Frontal cortex (tissue), 4 donors: ENCODE results near the gene LRRC61. TPM values are rescaled to one million over a fixed set of nuclear protein-coding genes. Genes with fewer than 3 reads are reported as not detected.
A peak's percentile ranks its signal among the peaks of the same experiment; 100 is the strongest.

Experiments
- DNase-seq, 2 donors: peaks; one replicate each; pipeline ENCODE4 v3.0.0; 2012; ENCODE audit warnings: low spot score in 2 of 2
- FAIRE-seq: peaks from 2 replicates; lab custom pipeline; 2012; peaks lifted over from hg19 to GRCh38; lab: Jason Lieb, UNC
- total RNA-seq: library from RNA; depleted of rRNA; stranded (reverse); fragments of >200 nt; gene quantifications from one replicate; pipeline ENCODE4 v1.2.3, GENCODE V29; 2014
- donor health status: control.
- donor health status: control.
- donor health status: control.

The LRRC61 gene
- total RNA-seq, 1 donor from 2014 or later = 13.5 TPM

DNA sequence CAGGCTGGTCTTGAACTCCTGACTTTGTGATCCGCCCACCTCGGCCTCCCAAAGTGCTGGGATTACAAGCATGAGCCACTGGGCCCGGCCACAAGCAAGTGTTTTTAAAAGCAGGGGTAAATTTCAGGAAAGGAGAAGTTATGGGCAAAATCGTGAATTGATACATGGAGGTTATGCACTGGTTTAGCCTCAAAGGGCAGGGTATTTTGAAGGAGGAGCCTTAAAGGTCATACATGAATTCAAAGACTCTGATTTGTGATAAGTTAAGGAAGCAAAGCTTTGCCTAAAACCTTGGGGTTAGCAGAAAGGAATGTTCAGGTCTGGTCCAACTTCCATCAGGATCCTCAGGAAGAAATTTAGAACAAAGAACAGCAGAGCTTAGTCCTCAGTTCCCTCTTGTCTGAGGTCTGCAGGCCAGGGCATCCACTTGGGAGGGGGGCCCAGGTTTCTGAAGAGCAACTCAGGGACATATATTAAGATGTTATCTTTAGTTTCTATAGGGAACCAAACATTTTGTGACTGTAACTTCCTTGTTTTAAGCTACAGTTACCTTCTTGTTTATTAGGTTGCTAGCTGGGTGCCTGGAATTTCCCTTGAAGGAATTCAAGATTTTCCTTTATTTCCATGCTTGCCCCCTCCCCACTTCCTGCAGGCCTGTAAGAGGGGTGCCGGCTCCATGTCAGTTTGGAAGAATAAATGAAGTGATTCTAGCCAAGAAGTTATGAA, 42.7 kb downstream of the LRRC61 start:
- FAIRE-seq (no peak), DNase-seq (no peak)

DNA sequence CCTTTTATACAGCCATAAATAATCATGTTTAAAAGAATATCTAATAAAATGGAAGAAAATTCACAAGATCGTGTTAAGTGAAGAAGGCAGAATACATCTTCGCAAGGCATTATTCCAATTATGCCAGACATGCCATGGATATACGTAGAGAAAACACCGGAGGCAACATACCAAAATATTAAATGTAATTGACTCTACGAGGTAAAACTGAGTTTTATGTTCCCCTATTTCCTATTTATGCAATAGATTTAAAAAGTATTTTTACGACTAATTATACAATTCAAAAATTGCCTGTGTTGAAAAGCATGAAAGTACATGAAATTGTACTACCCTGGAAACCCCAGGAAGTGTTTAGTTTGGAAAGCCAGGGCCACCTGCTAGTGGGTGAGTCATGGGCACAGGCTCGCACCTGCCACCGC, 44.5 kb downstream of the LRRC61 start:
- FAIRE-seq (no peak), DNase-seq (no peak)

GRCh38 chr7:150368096-150368883, 45.1 kb downstream of the LRRC61 start, which contains the start of gene REPIN1:
Gene REPIN1 (plus strand): TSS chr7:150368822. CDS start chr7:150369712, 890 bp downstream.
- peak; percentile 91 to 96 for DNase-seq
- no peak for FAIRE-seq

GRCh38 chr7:150368884-150369747, 46.0 kb downstream of the LRRC61 start:
- DNase-seq (peak; percentile 68 to 72), FAIRE-seq (no peak)

DNA sequence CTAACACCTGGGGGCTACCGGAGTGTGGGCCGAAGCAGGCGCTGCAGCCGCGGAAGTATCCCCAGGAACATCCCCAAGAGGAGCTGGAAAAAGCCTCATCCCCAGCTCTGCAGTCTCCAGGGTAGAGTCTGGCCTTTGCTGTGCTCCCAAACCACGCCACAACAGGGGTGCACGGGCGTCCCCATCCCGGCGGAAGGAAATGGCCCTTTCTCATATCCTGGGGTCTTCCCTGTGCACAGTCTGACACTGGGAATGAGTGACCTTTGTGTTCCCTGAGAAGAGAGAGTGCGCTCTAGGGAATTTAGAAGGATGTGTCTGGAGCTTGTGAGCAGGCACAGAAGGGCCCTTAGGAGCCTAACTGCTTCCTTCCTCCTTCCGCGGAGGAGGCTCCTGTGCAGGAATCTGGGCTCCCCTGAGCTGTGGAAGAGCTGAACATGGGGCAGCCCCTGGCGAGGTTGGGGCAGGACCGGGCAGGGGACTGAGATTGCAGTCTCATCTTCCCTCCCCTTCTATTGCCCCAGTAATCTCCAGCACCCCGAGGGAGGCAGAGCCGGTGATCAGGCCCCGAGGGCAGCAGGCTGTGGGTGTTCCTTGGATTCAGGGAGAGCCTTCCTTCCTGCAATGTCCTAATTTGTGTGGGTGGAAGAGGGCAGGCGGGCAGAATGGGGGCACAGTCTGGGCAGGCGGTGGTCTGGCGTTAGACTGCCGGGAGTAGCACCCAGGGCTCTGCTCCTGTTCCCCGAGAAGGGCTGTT, 46.8 kb downstream of the LRRC61 start:
- FAIRE-seq (no peak), DNase-seq (no peak)

- FAIRE-seq = no peak
Measured at GRCh38 chr7:150370612-150371071, 47.5 kb downstream of the LRRC61 start.

GRCh38 chr7:150371131-150371995, 48.2 kb downstream of the LRRC61 start:
- FAIRE-seq (no peak), DNase-seq (no peak)

More at GRCh38 chr7:150370612-150371071, 47.5 kb downstream of the LRRC61 start:
- DNase-seq = no peak

- no peak for FAIRE-seq
- no peak for DNase-seq
Measured at GRCh38 chr7:150371996-150372270, 48.8 kb downstream of the LRRC61 start.

- FAIRE-seq = no peak
- no peak for DNase-seq
Measured at GRCh38 chr7:150372271-150373048, 49.3 kb downstream of the LRRC61 start.

DNA sequence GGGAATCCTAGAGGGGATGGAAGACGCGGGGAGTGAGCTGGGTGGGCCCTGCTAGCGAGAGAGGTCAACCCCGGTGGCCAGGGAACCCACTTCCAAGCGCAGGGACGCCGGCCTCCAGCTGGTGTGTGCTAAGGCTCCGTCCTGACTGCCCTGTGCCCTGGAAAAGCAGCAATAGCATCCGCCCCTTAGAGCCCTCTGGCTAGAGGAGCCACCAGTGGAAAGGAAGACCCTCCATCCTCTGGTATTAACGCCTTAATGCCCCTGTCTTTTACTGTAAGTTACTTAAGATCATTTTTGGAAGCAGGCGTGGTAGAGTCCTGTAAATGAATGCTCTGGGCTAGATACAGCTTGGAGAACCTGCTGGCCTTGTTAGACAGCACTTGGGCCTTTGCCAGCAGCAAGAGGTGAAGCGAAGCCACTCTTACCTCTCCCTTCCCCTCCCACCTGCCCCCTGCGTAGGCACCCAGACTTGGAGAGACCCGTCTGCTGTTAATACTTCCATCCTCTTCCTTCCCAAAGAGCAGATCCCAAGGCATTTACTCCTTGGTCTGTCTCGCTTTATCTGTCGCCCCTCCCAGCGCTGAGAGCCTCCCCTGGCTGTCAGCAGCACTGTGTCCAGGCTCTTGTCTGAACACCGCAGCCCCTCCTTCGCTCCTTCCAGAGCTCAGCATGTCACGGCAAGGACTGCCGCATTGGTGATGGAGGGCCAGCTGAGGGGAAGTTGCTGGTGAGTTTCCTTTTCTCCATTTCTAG, 50.1 kb downstream of the LRRC61 start:
- DNase-seq (no peak), FAIRE-seq (no peak)

DNA sequence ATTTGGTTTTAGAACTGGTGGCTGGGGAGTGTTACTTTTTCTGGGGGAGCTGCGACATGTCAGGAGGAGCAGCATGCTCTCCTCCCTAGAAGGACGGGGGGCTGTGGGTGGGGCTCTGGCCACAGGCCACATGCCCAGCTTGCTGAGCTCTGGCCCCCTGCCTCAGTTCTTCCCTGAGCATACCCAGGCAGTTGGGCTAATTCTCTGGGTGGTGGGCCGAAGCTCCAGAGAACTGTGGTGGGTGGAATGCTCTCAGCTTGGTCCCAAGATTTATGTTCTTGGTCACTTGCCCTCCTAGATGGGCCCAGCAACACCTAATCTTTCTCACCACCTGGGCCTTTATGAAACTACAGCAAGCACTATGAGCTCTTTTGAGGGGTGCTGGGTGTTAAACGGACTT, 50.9 kb downstream of the LRRC61 start:
- FAIRE-seq (no peak), DNase-seq (no peak)

GRCh38 chr7:150374472-150374871, 51.3 kb downstream of the LRRC61 start:
- FAIRE-seq (no peak), DNase-seq (no peak)

DNA sequence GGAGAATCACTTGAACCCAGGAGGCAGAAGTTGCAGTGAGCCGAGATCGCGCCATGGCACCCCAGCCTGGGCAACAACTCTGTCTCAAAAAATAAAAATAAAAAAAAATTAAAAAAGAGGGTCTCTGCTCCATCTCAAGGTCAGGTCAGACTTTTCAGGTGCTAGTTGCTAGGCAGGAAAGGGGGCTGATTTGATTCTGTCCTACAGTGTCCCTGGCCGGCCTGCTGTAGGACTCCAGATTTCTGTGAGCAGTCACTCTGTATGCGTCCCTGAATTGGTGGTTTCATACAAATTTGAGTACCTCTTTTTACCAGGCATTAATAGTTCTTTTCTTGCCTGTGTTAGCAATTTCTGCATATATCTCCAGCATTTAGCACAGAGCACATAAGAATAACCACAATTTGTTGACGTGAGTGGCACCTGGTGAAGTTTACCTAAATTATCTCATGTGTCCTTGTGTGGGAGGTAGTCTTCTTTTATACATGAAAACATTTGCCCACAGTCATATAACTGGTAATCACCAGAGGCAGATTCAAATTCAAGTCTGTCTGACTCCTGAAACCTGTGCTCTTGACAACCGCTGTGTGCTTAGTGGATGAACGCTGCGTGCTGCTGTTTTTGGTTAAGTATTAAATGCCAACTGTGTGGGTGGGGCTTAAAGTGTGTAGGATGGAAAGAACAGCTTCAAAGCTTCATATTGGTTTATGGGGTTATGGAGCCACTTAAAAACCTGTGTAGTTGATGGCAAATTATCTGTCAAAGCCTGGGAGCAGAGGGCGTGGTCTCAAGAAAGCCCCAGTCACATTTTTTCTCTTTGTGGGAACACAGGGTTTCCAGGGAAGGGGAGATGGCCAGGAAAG, 52.7 kb downstream of the LRRC61 start:
- no peak for FAIRE-seq
- no peak for DNase-seq

GRCh38 chr7:150376560-150376959, 53.4 kb downstream of the LRRC61 start:
- FAIRE-seq = no peak
- DNase-seq = no peak

DNA sequence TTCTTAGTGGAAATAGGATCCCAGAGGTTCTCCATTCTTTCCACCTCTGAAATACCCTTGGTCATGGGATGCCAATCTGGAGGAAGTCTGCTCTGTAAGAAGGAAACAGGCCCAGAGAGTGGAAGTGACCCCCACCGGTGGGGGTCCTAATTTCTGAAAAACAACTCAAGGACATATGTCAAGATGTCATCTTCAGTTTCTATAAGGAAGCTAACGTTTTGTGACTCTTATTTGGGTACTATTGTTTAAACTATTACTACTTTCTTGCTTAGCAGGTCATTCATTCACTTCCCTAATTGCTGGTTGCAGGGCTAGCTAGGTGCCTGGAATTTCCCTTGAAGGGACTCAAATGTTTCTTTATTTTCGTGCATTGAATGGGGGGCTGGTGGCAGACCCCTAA, 54.0 kb downstream of the LRRC61 start:
- no peak for FAIRE-seq

GRCh38 chr7:150377635-150378034, 54.5 kb downstream of the LRRC61 start:
- FAIRE-seq (no peak), DNase-seq (no peak)

More for the DNA sequence above, 54.0 kb downstream of the LRRC61 start:
- no peak for DNase-seq
